Osteoblast (primary cell): Measurements from ENCODE around the gene CDK5RAP1. TPM values are rescaled to one million over a fixed set of nuclear protein-coding genes. Genes with fewer than 3 reads are reported as not detected.

Experiments used
- DNase-seq: peaks from one replicate; pipeline ENCODE4 v3.0.0; 2011; ENCODE audit warnings: low spot score, mixed read lengths; ENCODE audit not compliant: insufficient read length; ENCODE audit errors: missing footprints
- H2AFZ ChIP-seq: 2 replicates; pipeline ENCODE4 v1.6.0; 2011; ENCODE audit warnings: mild to moderate bottlenecking, low read length
- H3K27ac ChIP-seq: 2 replicates; pipeline ENCODE4 v1.5.1; 2011; ENCODE audit warnings: mild to moderate bottlenecking, low read depth, low read length, moderate library complexity
- H3K27me3 ChIP-seq: 2 replicates; pipeline ENCODE4 v1.6.0; 2012; ENCODE audit warnings: mild to moderate bottlenecking, control low read depth, inconsistent platforms, low read length, moderate library complexity; ENCODE audit not compliant: insufficient read depth
- H3K36me3 ChIP-seq: 2 replicates; pipeline ENCODE4 v1.5.1; 2011; ENCODE audit warnings: mild to moderate bottlenecking, low read length, control low read depth, moderate library complexity; ENCODE audit not compliant: insufficient read depth
- H3K4me1 ChIP-seq: 2 replicates; pipeline ENCODE4 v1.5.1; 2011; ENCODE audit warnings: mild to moderate bottlenecking, low read length, control low read depth, moderate library complexity; ENCODE audit not compliant: insufficient read depth
- H3K4me2 ChIP-seq: 2 replicates; pipeline ENCODE4 v1.6.0; 2011; ENCODE audit warnings: mild to moderate bottlenecking, low read length; ENCODE audit not compliant: insufficient read depth
- H3K4me3 ChIP-seq: fragments of 200-600 bp; sonication (generic); 3 replicates; pipeline ENCODE4 v1.5.1; 2012; ENCODE audit warnings: mild to moderate bottlenecking, low read length, inconsistent platforms; ENCODE audit not compliant: insufficient read depth
- H3K79me2 ChIP-seq: 2 replicates; pipeline ENCODE4 v1.6.0; 2012; ENCODE audit warnings: mild to moderate bottlenecking, low read length, control low read depth, inconsistent platforms; ENCODE audit not compliant: insufficient read depth
- H3K9me3 ChIP-seq: 2 replicates; pipeline ENCODE4 v1.5.1; 2011; ENCODE audit warnings: low read depth, low read length, control low read depth
- H4K20me1 ChIP-seq: 2 replicates; pipeline ENCODE4 v1.6.0; 2012; ENCODE audit warnings: mild to moderate bottlenecking, low read length, control low read depth; ENCODE audit not compliant: insufficient read depth
- CTCF ChIP-seq: IDR thresholded peaks from 2 replicates; pipeline ENCODE4 v1.5.1; 2011; ENCODE audit warnings: mild to moderate bottlenecking, low read depth, low read length, moderate library complexity; ENCODE audit errors: extremely low read depth
- total RNA-seq: library from RNA; depleted of rRNA; stranded (reverse); fragments of >200 nt; gene quantifications from 2 replicates; pipeline ENCODE4 v1.2.3, GENCODE V29; 2012

Gene CDK5RAP1
- total RNA-seq, 1 donor = 16.6 TPM

GRCh38 chr20:33310327-33310899, 90.9 kb downstream of the CDK5RAP1 start:
- H3K4me1 ChIP-seq = no peaks in the 10 kb centered on the region

GRCh38 chr20:33309631-33310030, 91.7 kb downstream of the CDK5RAP1 start:
- Histone ChIP-seq H3K4me3 (no peak overlapping the region), H3K27ac (no peak overlapping the region), H2AFZ (no peak overlapping the region), H3K27me3 (peaks cover 19% of the 10 kb centered on the region), H3K4me2 (no peak overlapping the region), H4K20me1 (no peaks in the 10 kb centered on the region), H3K9me3 (no peaks in the 10 kb centered on the region), H3K36me3 (no peaks in the 10 kb centered on the region), H3K4me1 (no peaks in the 10 kb centered on the region), H3K79me2 (no peaks in the 10 kb centered on the region)
- TF ChIP-seq CTCF = no peak
- peak; percentile 3 for DNase-seq

More at GRCh38 chr20:33310327-33310899, 90.9 kb downstream of the CDK5RAP1 start:
- no peaks in the 10 kb centered on the region for H3K79me2 ChIP-seq
- no peak overlapping the region for H3K4me3 ChIP-seq
- H2AFZ ChIP-seq = no peak overlapping the region
- no peaks in the 10 kb centered on the region for H3K36me3 ChIP-seq
- DNase-seq = no peak
- H3K9me3 ChIP-seq = no peaks in the 10 kb centered on the region
- no peak overlapping the region for H3K4me2 ChIP-seq
- H4K20me1 ChIP-seq = no peaks in the 10 kb centered on the region
- TF ChIP-seq CTCF = no peak
- H3K27ac ChIP-seq = no peak overlapping the region
- H3K27me3 ChIP-seq = peaks cover 19% of the 10 kb centered on the region

Other genes starting within 250 kb of the CDK5RAP1 start
- not detected in 2 replicates for gene BPIFA2, start 233.4 kb downstream of the CDK5RAP1 start, total RNA-seq
- not detected in 2 replicates for gene BPIFA3, start 184.2 kb downstream of the CDK5RAP1 start, total RNA-seq
- gene BPIFA1, start 165.5 kb downstream of the CDK5RAP1 start, total RNA-seq = not detected in 2 replicates
- not detected in 2 replicates for gene BPIFB1, start 118.3 kb downstream of the CDK5RAP1 start, total RNA-seq
- gene SNTA1, start 42.2 kb upstream of the CDK5RAP1 start, total RNA-seq = 27.1 and 27.5 TPM in 2 replicates
- gene CBFA2T2, start 88.6 kb upstream of the CDK5RAP1 start, total RNA-seq = 10.3 and 11.2 TPM in 2 replicates